BLaER1 (cell line): ENCODE measurements around the gene CCDC154.

Source experiments
- H3K27ac ChIP-seq: shearing (Covaris generic); formaldehyde crosslinking; 2 replicates; pipeline ENCODE4 v1.8.1; 2022
- H3K27me3 ChIP-seq: shearing (Covaris generic); formaldehyde crosslinking; 2 replicates; pipeline ENCODE4 v1.8.1; 2022
- H3K36me3 ChIP-seq: shearing (Covaris generic); formaldehyde crosslinking; 2 replicates; pipeline ENCODE4 v1.8.1; 2022
- H3K4me1 ChIP-seq: shearing (Covaris generic); formaldehyde crosslinking; 2 replicates; pipeline ENCODE4 v1.8.1; 2022
- H3K4me2 ChIP-seq: shearing (Covaris generic); formaldehyde crosslinking; 2 replicates; pipeline ENCODE4 v1.8.1; 2022
- H3K4me3 ChIP-seq: shearing (Covaris generic); formaldehyde crosslinking; 2 replicates; pipeline ENCODE4 v1.8.1; 2022
- H3K9ac ChIP-seq: shearing (Covaris generic); formaldehyde crosslinking; 2 replicates; pipeline ENCODE4 v1.8.1; 2022
- H3K9me3 ChIP-seq: shearing (Covaris generic); formaldehyde crosslinking; 2 replicates; pipeline ENCODE4 v1.8.1; 2022
- H4K20me1 ChIP-seq: shearing (Covaris generic); formaldehyde crosslinking; 2 replicates; pipeline ENCODE4 v1.8.1; 2022
- Cebpa-rat ChIP-seq: shearing (Covaris generic); IDR thresholded peaks from 2 replicates; pipeline ENCODE4 v1.8.1; 2022

Gene CCDC154

GRCh38 chr16:1408171-1408837 lies 36.1 kb downstream of the CCDC154 start:
- H3K4me2 ChIP-seq: peak overlapping the region; percentile 99
- H3K36me3 ChIP-seq: peaks cover 64% of the 10 kb centered on the region
- H3K27me3 ChIP-seq: no peaks in the 10 kb centered on the region
- H3K27ac ChIP-seq: peak overlapping the region; percentile 80
- peak overlapping the region; percentile 79 for H3K9ac ChIP-seq
- TF ChIP-seq Cebpa-rat: no peak
- peak overlapping the region; percentile 76 for H3K4me3 ChIP-seq
- peaks cover 94% of the 10 kb centered on the region for H4K20me1 ChIP-seq
- peaks cover 63% of the 10 kb centered on the region for H3K4me1 ChIP-seq
- no peaks in the 10 kb centered on the region for H3K9me3 ChIP-seq

- Histone ChIP-seq H3K36me3 (peaks cover 67% of the 10 kb centered on the region), H3K9ac (peak overlapping the region; percentile 65; the same call in 1 of the 2 replicates), H3K27ac (peak overlapping the region; percentile 49; the same call in 1 of the 2 replicates), H3K9me3 (no peaks in the 10 kb centered on the region), H3K27me3 (no peaks in the 10 kb centered on the region), H3K4me3 (peak overlapping the region; percentile 76), H3K4me1 (peaks cover 58% of the 10 kb centered on the region), H3K4me2 (peak overlapping the region; percentile 99), H4K20me1 (peaks cover 94% of the 10 kb centered on the region)
- TF ChIP-seq Cebpa-rat: no peak
Measured at GRCh38 chr16:1407753-1408152, 36.6 kb downstream of the CCDC154 start.

- Histone ChIP-seq H4K20me1 (peaks cover 85% of the 10 kb centered on the region), H3K36me3 (peaks cover 83% of the 10 kb centered on the region)
Measured at GRCh38 chr16:1403733-1404132, 40.6 kb downstream of the CCDC154 start.

GRCh38 chr16:1403036-1403435 lies 41.3 kb downstream of the CCDC154 start:
- no peak overlapping the region for H3K27ac ChIP-seq

More at GRCh38 chr16:1403733-1404132, 40.6 kb downstream of the CCDC154 start:
- H3K27me3 ChIP-seq: no peaks in the 10 kb centered on the region
- no peak overlapping the region for H3K9ac ChIP-seq
- H3K4me1 ChIP-seq: peaks cover 39% of the 10 kb centered on the region
- H3K4me3 ChIP-seq: no peak overlapping the region
- no peak for TF ChIP-seq Cebpa-rat
- no peak overlapping the region for H3K27ac ChIP-seq
- H3K4me2 ChIP-seq: no peak overlapping the region
- no peaks in the 10 kb centered on the region for H3K9me3 ChIP-seq

GRCh38 chr16:1401758-1402154 lies 42.6 kb downstream of the CCDC154 start:
- H3K27ac ChIP-seq: no peak overlapping the region
- H3K4me2 ChIP-seq: no peak overlapping the region
- no peak overlapping the region for H3K4me3 ChIP-seq
- H3K4me1 ChIP-seq: peaks cover 32% of the 10 kb centered on the region
- H4K20me1 ChIP-seq: peaks cover 72% of the 10 kb centered on the region
- H3K9me3 ChIP-seq: no peaks in the 10 kb centered on the region
- TF ChIP-seq Cebpa-rat: peak; percentile 44
- peaks cover 91% of the 10 kb centered on the region for H3K36me3 ChIP-seq
- no peak overlapping the region for H3K9ac ChIP-seq
- H3K27me3 ChIP-seq: no peaks in the 10 kb centered on the region

More at GRCh38 chr16:1403036-1403435, 41.3 kb downstream of the CCDC154 start:
- Histone ChIP-seq H4K20me1 (peaks cover 85% of the 10 kb centered on the region), H3K27me3 (no peaks in the 10 kb centered on the region), H3K9ac (no peak overlapping the region), H3K4me2 (no peak overlapping the region), H3K4me1 (peaks cover 39% of the 10 kb centered on the region), H3K36me3 (peaks cover 90% of the 10 kb centered on the region), H3K4me3 (no peak overlapping the region), H3K9me3 (no peaks in the 10 kb centered on the region)
- no peak for TF ChIP-seq Cebpa-rat

- Histone ChIP-seq H3K27ac (no peak overlapping the region), H3K4me2 (no peak overlapping the region), H4K20me1 (peaks cover 67% of the 10 kb centered on the region), H3K27me3 (no peaks in the 10 kb centered on the region), H3K36me3 (peaks cover 91% of the 10 kb centered on the region), H3K4me3 (no peak overlapping the region), H3K9me3 (no peaks in the 10 kb centered on the region), H3K4me1 (peaks cover 35% of the 10 kb centered on the region), H3K9ac (no peak overlapping the region)
- TF ChIP-seq Cebpa-rat: no peak
Measured at GRCh38 chr16:1401061-1401757, 43.1 kb downstream of the CCDC154 start.

- H3K27me3 ChIP-seq: no peaks in the 10 kb centered on the region
- no peak for TF ChIP-seq Cebpa-rat
- peaks cover 48% of the 10 kb centered on the region for H4K20me1 ChIP-seq
- peak overlapping the region; percentile 43 for H3K4me2 ChIP-seq
- no peaks in the 10 kb centered on the region for H3K9me3 ChIP-seq
- H3K27ac ChIP-seq: peak overlapping the region; percentile 51; the same call in 1 of the 2 replicates
- H3K4me1 ChIP-seq: peaks cover 29% of the 10 kb centered on the region
- H3K4me3 ChIP-seq: no peak overlapping the region
- H3K9ac ChIP-seq: peak overlapping the region; percentile 25; the same call in 1 of the 2 replicates
- H3K36me3 ChIP-seq: peaks cover 94% of the 10 kb centered on the region
Measured at GRCh38 chr16:1398826-1399581, 45.4 kb downstream of the CCDC154 start.

GRCh38 chr16:1398351-1398750 lies 46.0 kb downstream of the CCDC154 start:
- Histone ChIP-seq H3K27me3 (no peaks in the 10 kb centered on the region), H3K9me3 (no peaks in the 10 kb centered on the region), H3K4me2 (peak overlapping the region; percentile 43), H3K4me3 (no peak overlapping the region), H3K36me3 (peaks cover 94% of the 10 kb centered on the region), H3K9ac (peak overlapping the region; percentile 25; the same call in 1 of the 2 replicates), H3K27ac (peak overlapping the region; percentile 51; the same call in 1 of the 2 replicates), H4K20me1 (peaks cover 42% of the 10 kb centered on the region), H3K4me1 (peaks cover 35% of the 10 kb centered on the region)
- no peak for TF ChIP-seq Cebpa-rat

- Histone ChIP-seq H3K27ac (no peak overlapping the region), H3K4me2 (no peak overlapping the region), H4K20me1 (peaks cover 36% of the 10 kb centered on the region), H3K36me3 (peaks cover 94% of the 10 kb centered on the region), H3K9ac (no peak overlapping the region), H3K9me3 (no peaks in the 10 kb centered on the region), H3K27me3 (no peaks in the 10 kb centered on the region), H3K4me1 (peaks cover 41% of the 10 kb centered on the region), H3K4me3 (no peak overlapping the region)
- TF ChIP-seq Cebpa-rat: no peak
Measured at GRCh38 chr16:1397779-1398178, 46.6 kb downstream of the CCDC154 start.
